Retina (tissue), 1 donor: Measurements from ENCODE around the gene GABRQ.
"Not testable (repeated sequence)": the region's sequence is repeated elsewhere in the genome, so short reads cannot be mapped to it uniquely, and the experiment has no call there.

Source experiments
- DNase-seq: peaks from one replicate; pipeline ENCODE4 v3.0.0-alpha.2; 2016

GABRQ gene

GRCh38 chrX:152663086-152663485 lies 25.4 kb downstream of the GABRQ start:
- no peak for DNase-seq

GRCh38 chrX:152674135-152674534 lies 36.4 kb downstream of the GABRQ start:
- no peak for DNase-seq

GRCh38 chrX:152674652-152675051 lies 37.0 kb downstream of the GABRQ start:
- not testable (repeated sequence) for DNase-seq

GRCh38 chrX:152681012-152681411 lies 43.3 kb downstream of the GABRQ start:
- DNase-seq = not testable (repeated sequence)

GRCh38 chrX:152697952-152698931 lies 60.5 kb downstream of the GABRQ start, which contains the start of gene MAGEA3:
MAGEA3 (plus strand) TSS chrX:152698794; CDS start chrX:152700833, 2,039 bp downstream.
- not testable (repeated sequence) for DNase-seq

- not testable (repeated sequence) for DNase-seq
Measured at GRCh38 chrX:152700390-152700789, 62.7 kb downstream of the GABRQ start.

- DNase-seq = not testable (repeated sequence)
Measured at GRCh38 chrX:152706500-152706899, 68.8 kb downstream of the GABRQ start.
